Measurements from ENCODE around the gene NDUFS2.

GRCh38 chr1:161158316-161159010 is 43.7 kb upstream of the NDUFS2 start:
- TF ChIP-seq CTCF (IDR thresholded peaks at IDR 0.05) = no peak
- no peak for TF ChIP-seq POLR2A (IDR thresholded peaks at IDR 0.05)
